ENCODE data around the gene SLC6A17. TPM values are rescaled to one million over a fixed set of nuclear protein-coding genes. Genes with fewer than 3 reads are reported as not detected.
A peak's percentile ranks its signal among the peaks of the same experiment; 100 is the strongest.

SLC6A17 gene
- total RNA-seq, 2 donors from 2014 or later, result 0.41 to 2.2 TPM

DNA sequence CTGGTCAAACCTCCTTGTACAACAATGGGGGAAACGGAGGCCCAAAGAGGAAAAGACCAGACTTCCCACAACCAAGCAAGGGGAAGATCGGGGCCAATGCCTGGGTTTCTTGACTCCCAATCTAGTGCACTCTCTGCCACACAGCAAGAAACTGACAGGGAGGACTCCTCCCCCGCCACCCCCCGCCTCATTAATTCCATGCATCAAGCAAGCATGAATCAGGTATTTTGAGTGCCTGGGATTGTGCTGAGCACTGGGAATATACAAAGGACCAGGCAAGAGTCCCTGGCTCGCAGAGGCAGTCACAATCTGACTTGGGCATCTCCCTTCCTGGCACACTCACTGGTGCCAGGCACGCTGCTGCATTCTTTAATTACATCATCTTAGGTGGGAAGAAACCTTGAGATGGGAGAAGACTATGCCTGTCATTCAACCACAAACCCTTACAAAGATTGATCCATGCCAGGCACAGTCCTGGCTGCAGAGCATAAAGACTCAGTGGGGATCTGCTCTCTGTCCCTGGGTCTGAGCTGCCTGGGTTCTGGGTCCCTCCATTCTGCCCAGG, 55.4 kb downstream of the SLC6A17 start:
- Histone ChIP-seq H3K9me3 (no peaks in the 10 kb centered on the region), H3K27ac (no peak overlapping the region), H3K27me3 (replicated peaks; ENCODE audit: insufficient read depth) (no peaks in the 10 kb centered on the region), H3K4me1 (replicated peaks) (peaks cover 2% of the 10 kb centered on the region), H3K4me3 (no peak overlapping the region), H3K36me3 (no peaks in the 10 kb centered on the region)
- DNase-seq (ENCODE audit: low spot score), result no peak
- intact Hi-C loops (cut with DNase I), result no loop called here
- TF ChIP-seq, protein P1, sequence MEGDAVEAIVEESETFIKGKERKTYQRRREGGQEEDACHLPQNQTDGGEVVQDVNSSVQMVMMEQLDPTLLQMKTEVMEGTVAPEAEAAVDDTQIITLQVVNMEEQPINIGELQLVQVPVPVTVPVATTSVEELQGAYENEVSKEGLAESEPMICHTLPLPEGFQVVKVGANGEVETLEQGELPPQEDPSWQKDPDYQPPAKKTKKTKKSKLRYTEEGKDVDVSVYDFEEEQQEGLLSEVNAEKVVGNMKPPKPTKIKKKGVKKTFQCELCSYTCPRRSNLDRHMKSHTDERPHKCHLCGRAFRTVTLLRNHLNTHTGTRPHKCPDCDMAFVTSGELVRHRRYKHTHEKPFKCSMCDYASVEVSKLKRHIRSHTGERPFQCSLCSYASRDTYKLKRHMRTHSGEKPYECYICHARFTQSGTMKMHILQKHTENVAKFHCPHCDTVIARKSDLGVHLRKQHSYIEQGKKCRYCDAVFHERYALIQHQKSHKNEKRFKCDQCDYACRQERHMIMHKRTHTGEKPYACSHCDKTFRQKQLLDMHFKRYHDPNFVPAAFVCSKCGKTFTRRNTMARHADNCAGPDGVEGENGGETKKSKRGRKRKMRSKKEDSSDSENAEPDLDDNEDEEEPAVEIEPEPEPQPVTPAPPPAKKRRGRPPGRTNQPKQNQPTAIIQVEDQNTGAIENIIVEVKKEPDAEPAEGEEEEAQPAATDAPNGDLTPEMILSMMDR (IDR thresholded peaks at IDR 0.05), result no peak
- no peak for TF ChIP-seq POLR2AphosphoS5 (IDR thresholded peaks at IDR 0.05)
- no peak for TF ChIP-seq POLR2A (IDR thresholded peaks at IDR 0.05)
- WGBS, result 72% methylated on average over 6 of the region's 6 CpGs

DNA sequence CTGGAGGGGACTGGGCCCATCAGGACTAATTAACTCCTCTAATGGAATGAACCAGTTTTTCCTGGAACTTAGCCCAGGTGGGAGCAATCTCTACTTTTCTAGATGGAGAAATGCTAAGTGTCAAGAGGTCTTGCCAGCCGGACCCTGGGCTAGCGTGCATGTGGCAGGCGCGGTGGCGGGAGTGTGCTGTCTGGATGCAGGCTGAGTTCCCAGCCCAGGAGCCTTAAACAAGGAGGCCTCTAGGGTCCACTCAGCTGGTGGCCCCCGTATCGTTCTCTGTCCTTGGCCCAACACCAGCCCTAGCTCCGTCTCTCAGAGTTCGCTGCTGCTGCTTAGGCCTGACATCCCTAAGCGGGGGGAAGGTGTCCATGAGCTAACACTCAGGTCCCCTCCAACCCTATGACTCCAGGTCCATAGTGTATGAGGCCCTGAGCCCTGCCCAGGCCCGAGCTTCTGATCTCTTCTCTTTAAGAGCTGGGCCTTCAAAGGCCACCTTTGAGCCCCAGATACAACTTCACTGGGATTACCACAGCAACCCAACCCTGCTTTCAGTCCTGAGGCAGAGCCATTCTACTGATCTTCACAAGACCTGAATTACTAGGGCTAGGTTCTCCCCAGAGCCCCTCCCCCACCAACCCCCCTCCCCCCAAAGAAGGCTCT, 56.1 kb downstream of the SLC6A17 start:
- H3K9me3 ChIP-seq, result no peaks in the 10 kb centered on the region
- TF ChIP-seq POLR2A (IDR thresholded peaks at IDR 0.05), result no peak
- TF ChIP-seq, protein P1 (IDR thresholded peaks at IDR 0.05), result no peak
- TF ChIP-seq POLR2AphosphoS5 (IDR thresholded peaks at IDR 0.05), result no peak
- H3K4me1 ChIP-seq (replicated peaks), result peaks cover 2% of the 10 kb centered on the region
- H3K27me3 ChIP-seq (replicated peaks; ENCODE audit: insufficient read depth), result no peaks in the 10 kb centered on the region
- no peaks in the 10 kb centered on the region for H3K36me3 ChIP-seq
- no peak overlapping the region for H3K4me3 ChIP-seq
- no peak overlapping the region for H3K27ac ChIP-seq
- 88% methylated on average over 11 of the region's 11 CpGs for WGBS
- no peak for DNase-seq (ENCODE audit: low spot score)
- intact Hi-C loops (cut with DNase I), result no loop called here

DNA sequence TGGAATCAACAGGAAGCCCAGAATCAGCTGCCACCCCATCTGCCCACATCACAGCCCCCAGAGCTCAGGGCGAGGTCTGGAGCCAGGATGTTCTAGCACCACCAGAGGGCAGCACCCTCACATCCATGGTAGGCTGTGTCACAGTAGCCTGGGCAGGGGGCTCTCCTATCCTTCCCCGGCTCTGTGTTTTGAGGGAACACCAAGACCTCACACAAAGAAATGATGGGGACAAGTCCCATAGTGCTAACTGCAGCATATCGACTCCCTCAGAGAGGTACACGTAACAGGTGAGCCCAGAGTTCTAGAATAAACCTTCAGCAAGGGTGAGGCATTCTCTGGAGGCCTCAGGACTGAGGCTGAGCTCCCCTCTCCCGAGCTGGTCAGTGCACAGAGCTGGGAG, 57.5 kb downstream of the SLC6A17 start:
- intact Hi-C loops (cut with DNase I), result loop anchor here (2.0 kb wide), 1 partner anchor 245 kb away; no protein-coding TSS in a partner anchor
- no peak overlapping the region for H3K27ac ChIP-seq
- DNase-seq (ENCODE audit: low spot score), result peak; percentile 54
- H3K4me1 ChIP-seq (replicated peaks), result peaks cover 2% of the 10 kb centered on the region
- TF ChIP-seq, protein P1 (IDR thresholded peaks at IDR 0.05), result peak; percentile 67 to 92 (median 88)
- TF ChIP-seq POLR2A (IDR thresholded peaks at IDR 0.05) (no peak), POLR2AphosphoS5 (IDR thresholded peaks at IDR 0.05) (peak; percentile 35)
- no peaks in the 10 kb centered on the region for H3K36me3 ChIP-seq
- H3K27me3 ChIP-seq (replicated peaks; ENCODE audit: insufficient read depth), result no peaks in the 10 kb centered on the region
- no peak overlapping the region for H3K4me3 ChIP-seq
- H3K9me3 ChIP-seq, result no peaks in the 10 kb centered on the region
- 27% methylated on average over 5 of the region's 5 CpGs for WGBS

DNA sequence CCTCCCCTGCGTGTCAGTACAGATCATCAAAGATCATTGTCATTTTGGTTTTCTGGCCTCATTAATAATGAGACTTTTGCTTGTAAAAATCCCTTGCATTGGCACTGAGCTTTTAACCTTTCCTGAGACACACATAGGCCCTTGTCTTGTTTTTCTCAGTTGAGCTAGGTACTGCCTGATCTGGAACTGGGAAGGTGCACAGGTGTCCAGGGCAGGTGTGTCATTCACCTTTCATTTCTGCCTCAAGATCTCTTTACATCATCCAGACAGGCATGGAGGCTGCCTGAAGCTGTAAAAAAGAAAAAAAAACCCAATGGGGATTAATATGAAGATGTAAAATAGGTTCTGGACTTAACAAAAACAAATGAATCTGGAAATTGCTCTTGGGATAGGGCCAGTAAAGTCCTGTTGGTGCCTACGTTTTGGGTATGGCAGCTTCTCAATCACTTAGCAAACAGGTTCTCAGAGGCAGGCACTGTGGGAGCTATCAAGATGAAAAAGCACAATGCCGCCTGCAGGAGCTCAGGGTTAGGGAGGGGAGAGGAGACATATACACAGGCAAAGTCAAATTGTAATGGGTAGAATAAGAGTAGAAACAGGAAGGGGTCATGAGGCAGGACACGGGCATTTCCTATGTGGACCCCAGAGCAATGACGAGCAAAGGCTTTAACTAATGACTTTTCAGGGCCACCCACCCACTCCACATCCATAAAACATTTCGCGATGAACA, 58.8 kb downstream of the SLC6A17 start:
- peaks cover under 1% of the 10 kb centered on the region for H3K4me1 ChIP-seq (replicated peaks)
- intact Hi-C loops (cut with DNase I), result loop anchor here (1.0 to 2.0 kb wide), 2 partner anchors 103 to 244 kb away; no protein-coding TSS in a partner anchor

More for the DNA sequence above, 58.8 kb downstream of the SLC6A17 start:
- TF ChIP-seq POLR2AphosphoS5 (IDR thresholded peaks at IDR 0.05) (no peak), POLR2A (IDR thresholded peaks at IDR 0.05) (no peak)
- TF ChIP-seq, protein P1 (IDR thresholded peaks at IDR 0.05), result no peak
- H3K27ac ChIP-seq, result peak overlapping the region; percentile 74 to 75
- H3K9me3 ChIP-seq, result no peaks in the 10 kb centered on the region
- no peak for DNase-seq (ENCODE audit: low spot score)
- 47% methylated on average over 7 of the region's 7 CpGs for WGBS
- H3K27me3 ChIP-seq (replicated peaks; ENCODE audit: insufficient read depth), result no peaks in the 10 kb centered on the region
- H3K36me3 ChIP-seq, result no peaks in the 10 kb centered on the region
- H3K4me3 ChIP-seq, result peak overlapping the region; percentile 55 to 64

All from prostate gland (tissue), 2 donors.